K562 (cell line): ENCODE results near the gene CCSER2. TPM values are rescaled to one million over a fixed set of nuclear protein-coding genes. Genes with fewer than 3 reads are reported as not detected.

Experiments used
- ATAC-seq: fragments of 200-7000 bp; cut with Tn5 transposase; 3 replicates; pipeline ENCODE4 v1.9.1; 2020; ENCODE audit warnings: moderate library complexity
- BruUV-seq: library from RNA; stranded (reverse); fragments of 400-500 nt; replicated peaks from 2 replicates; lab custom pipeline; 2021; lab: Mats Ljungman, UMichigan
- CTCF ChIA-PET: fragments of 300-600 bp; formaldehyde crosslinking; extraction: SDS; loops from one replicate; lab custom pipeline; 2021; ENCODE audit warnings: low intra/inter-chr PET ratio; lab: Yijun Ruan, JAX
- POLR2A ChIA-PET: fragments of 300-600, 350-650 bp; sonication (Branson Sonifier 250); formaldehyde crosslinking; extraction: SDS; loops from one replicate; lab custom pipeline; 2021; ENCODE audit warnings: antibody characterized with exemption, inconsistent platforms; lab: Yijun Ruan, JAX
- DNase-seq, 4 experiments: peaks; one replicate each; pipeline versions ENCODE4 v3.0.0 to v3.0.0-alpha.2; 2011 to 2018; ENCODE audit warnings: low spot score in 3 of 4, mixed read lengths in 3 of 4; ENCODE audit errors: extremely low read depth in 1 of 4
- FAIRE-seq: peaks from 2 replicates; lab custom pipeline; 2011; peaks lifted over from hg19 to GRCh38; lab: Jason Lieb, UNC
- H2AFZ ChIP-seq: 2 replicates; pipeline ENCODE4 v1.6.0; 2011; ENCODE audit warnings: low read depth, low read length, control low read depth, inconsistent platforms
- H3K27ac ChIP-seq: fragments of 200-600 bp; 3 replicates; pipeline ENCODE4 v1.8.0; 2011; ENCODE audit warnings: low read depth, mild to moderate bottlenecking, control low read depth, inconsistent platforms, low read length, moderate library complexity, mixed read lengths; ENCODE audit errors: extremely low read depth
- H3K27me3 ChIP-seq, 2 experiments: fragments of 300-600 bp in 1 of 2; 2 replicates in 1 of 2; 3 replicates in 1 of 2; pipeline versions ENCODE4 v1.6.0 to v1.8.0; 2011; ENCODE audit warnings: inconsistent platforms in 2 of 2, low read length in 2 of 2, mild to moderate bottlenecking in 1 of 2, mixed read lengths in 1 of 2, moderate library complexity in 1 of 2; ENCODE audit not compliant: control insufficient read depth in 2 of 2, insufficient read depth in 2 of 2
- H3K36me3 ChIP-seq: fragments of 300-600 bp; 3 replicates; pipeline ENCODE4 v1.8.0; 2011; ENCODE audit warnings: mild to moderate bottlenecking, low read length, inconsistent platforms; ENCODE audit not compliant: control insufficient read depth, insufficient read depth
- H3K4me1 ChIP-seq, 2 experiments: fragments of 200-600 bp in 1 of 2; replicated peaks in 1 of 2; 2 replicates in 1 of 2; 3 replicates in 1 of 2; pipeline versions ENCODE4 v1.5.1 to v1.8.0; 2011; ENCODE audit warnings: inconsistent platforms in 2 of 2, low read length in 2 of 2, mild to moderate bottlenecking in 1 of 2, mixed read lengths in 1 of 2, moderate library complexity in 1 of 2; ENCODE audit not compliant: control insufficient read depth in 2 of 2, insufficient read depth in 2 of 2
- H3K4me2 ChIP-seq: 2 replicates; pipeline ENCODE4 v1.6.1; 2011; ENCODE audit warnings: low read length, control low read depth, inconsistent platforms, mixed read lengths; ENCODE audit not compliant: insufficient read depth
- H3K4me3 ChIP-seq: fragments of 200-600 bp; sonication (generic), shearing (Covaris generic); 2 replicates; pipeline ENCODE4 v1.5.1; 2016; ENCODE audit warnings: control low read depth, inconsistent platforms
- H3K79me2 ChIP-seq: fragments of 200-600 bp; 3 replicates; pipeline ENCODE4 v1.8.0; 2011; ENCODE audit warnings: low read length, inconsistent platforms; ENCODE audit not compliant: control insufficient read depth, insufficient read depth
- H3K9ac ChIP-seq, 2 experiments: 2 replicates each; pipeline versions ENCODE4 v1.6.0 to v1.6.1; 2011; ENCODE audit warnings: low read depth in 2 of 2, low read length in 2 of 2, control low read depth in 1 of 2, inconsistent platforms in 1 of 2, mild to moderate bottlenecking in 1 of 2, mixed read lengths in 1 of 2; ENCODE audit not compliant: insufficient read depth in 1 of 2
- H3K9me1 ChIP-seq: one replicate; pipeline ENCODE4 v1.6.0; 2011; ENCODE audit warnings: inconsistent platforms, mild to moderate bottlenecking, low read length, moderate library complexity; ENCODE audit not compliant: control insufficient read depth, insufficient read depth
- H3K9me3 ChIP-seq: replicated peaks from 2 replicates; pipeline ENCODE4 v1.5.1; 2011; ENCODE audit warnings: low read depth, low read length, inconsistent platforms; ENCODE audit not compliant: control insufficient read depth, insufficient read depth
- H4K20me1 ChIP-seq: replicated peaks from 2 replicates; pipeline ENCODE4 v1.6.1; 2011; ENCODE audit warnings: low read length, inconsistent platforms, mixed read lengths; ENCODE audit not compliant: control insufficient read depth, insufficient read depth
- CTCF ChIP-seq, 3 experiments: IDR thresholded peaks in 2 of 3; conservative IDR thresholded peaks in 1 of 3; 2 replicates each; pipeline ENCODE4 v1.5.1; 2011 to 2012; ENCODE audit warnings: low read length in 3 of 3, mild to moderate bottlenecking in 3 of 3, control low read depth in 2 of 3, improper control_type of control experiment in 1 of 3, inconsistent platforms in 1 of 3, low read depth in 1 of 3, mixed read lengths in 1 of 3, moderate library complexity in 1 of 3; ENCODE audit not compliant: insufficient read depth in 2 of 3
- DDX20 ChIP-seq: fragments of 450-650 bp; IDR thresholded peaks from 2 replicates; pipeline ENCODE4 v1.6.1; 2016; ENCODE audit warnings: missing genetic modification characterization, low read depth, mild to moderate bottlenecking, missing compliant biosample characterization, moderate library complexity
- DPF2 ChIP-seq: fragments of 450-650 bp; IDR thresholded peaks from 2 replicates; pipeline ENCODE4 v1.6.1; 2016
- FOXA1 ChIP-seq: fragments of 450-650 bp; IDR thresholded peaks from 2 replicates; pipeline ENCODE4 v1.6.1; 2016; ENCODE audit warnings: mild to moderate bottlenecking, borderline replicate concordance
- FOXA3 ChIP-seq, 2 experiments: fragments of 450-650 bp in 1 of 2; sonication (generic) in 1 of 2; formaldehyde crosslinking; IDR thresholded peaks in 1 of 2; conservative IDR thresholded peaks in 1 of 2; 2 replicates each; pipeline versions ENCODE4 v1.4.0 to v1.8.0; 2020 to 2022; ENCODE audit warnings: mild to moderate bottlenecking in 2 of 2, missing genetic modification reagents in 1 of 2
- KHSRP ChIP-seq: fragments of 450-650 bp; IDR thresholded peaks from 2 replicates; pipeline ENCODE4 v1.6.1; 2017
- MCM3 ChIP-seq: fragments of 450-650 bp; IDR thresholded peaks from 2 replicates; pipeline ENCODE4 v1.6.1; 2016
- MECOM ChIP-seq: fragments of 250-450 bp; sonication (Bioruptor Pico); IDR thresholded peaks from 2 replicates; pipeline ENCODE4 v1.8.0; 2022; ENCODE audit warnings: inconsistent platforms
- MYC ChIP-seq, 2 experiments: fragments of 250-450 bp in 1 of 2; sonication (Bioruptor Pico) in 1 of 2; IDR thresholded peaks; 2 replicates each; pipeline versions ENCODE4 v1.5.1 to v1.6.1; 2012 to 2021; ENCODE audit warnings: low read depth in 2 of 2, borderline replicate concordance in 1 of 2, improper control_type of control experiment in 1 of 2, low read length in 1 of 2, mild to moderate bottlenecking in 1 of 2, moderate library complexity in 1 of 2
- NEUROD1 ChIP-seq: fragments of 150-350 bp; IDR thresholded peaks from 2 replicates; pipeline ENCODE4 v1.6.1; 2014; ENCODE audit warnings: borderline replicate concordance, low read length, low read depth; ENCODE audit not compliant: partially characterized antibody
- PHTF2 ChIP-seq: fragments of 250-450 bp; sonication (Bioruptor Pico); IDR thresholded peaks from 2 replicates; pipeline ENCODE4 v1.5.0; 2021; ENCODE audit warnings: mild to moderate bottlenecking
- PPARD ChIP-seq: fragments of 250-450 bp; sonication (Bioruptor Pico); IDR thresholded peaks from 2 replicates; pipeline ENCODE4 v1.8.0; 2022; ENCODE audit warnings: inconsistent platforms, mild to moderate bottlenecking, moderate library complexity
- RBFOX2 ChIP-seq: fragments of 200-400 bp; formaldehyde crosslinking; IDR thresholded peaks from 2 replicates; pipeline ENCODE4 v1.6.1; 2017; ENCODE audit warnings: low read depth, mild to moderate bottlenecking, low read length, moderate library complexity
- RNF219 ChIP-seq: fragments of 250-450 bp; sonication (Bioruptor Pico); IDR thresholded peaks from 2 replicates; pipeline ENCODE4 v1.5.0; 2022; ENCODE audit warnings: mild to moderate bottlenecking
- SIN3B ChIP-seq: fragments of 450-650 bp; IDR thresholded peaks from 2 replicates; pipeline ENCODE4 v1.6.1; 2017; ENCODE audit warnings: low read depth, mild to moderate bottlenecking, moderate library complexity
- SMC3 ChIP-seq: conservative IDR thresholded peaks from 2 replicates; pipeline ENCODE4 v1.6.1; 2011; ENCODE audit warnings: low read depth, low read length, improper control_type of control experiment; ENCODE audit not compliant: insufficient read depth
- ZNF311 ChIP-seq: fragments of 250-450 bp; sonication (Bioruptor Pico); IDR thresholded peaks from 2 replicates; pipeline ENCODE4 v1.4.0; 2020; ENCODE audit warnings: mild to moderate bottlenecking, moderate library complexity
- ZNF764 ChIP-seq: fragments of 250-450 bp; sonication (Bioruptor Pico); IDR thresholded peaks from 2 replicates; pipeline ENCODE4 v1.4.0; 2020; ENCODE audit warnings: low read depth, mild to moderate bottlenecking, moderate library complexity
- WGBS: fragments of 100-300 bp; shearing (Covaris generic); methylation state at CpG from one replicate; pipeline ENCODE4 v1.1.6; 2016; ENCODE audit warnings: low coverage, mixed read lengths; ENCODE audit not compliant: insufficient coverage; ENCODE audit errors: missing lambda C conversion rate; 5-methylcytosine and 5-hydroxymethylcytosine counted together
- in situ Hi-C: fragments of 300-500 bp; cut with MboI; formaldehyde crosslinking; loops from 4 replicates; pipeline ENCODE4 v1.15.0; 2018; ENCODE audit warnings: inconsistent platforms, mixed read lengths
- intact Hi-C: fragments of 100-400 bp; cut with micrococcal nuclease; formaldehyde crosslinking; loops from 2 replicates; pipeline ENCODE4 v1.14.2; 2022
- polyA plus RNA-seq, 8 experiments: library from polyadenylated mRNA; depleted of rRNA in 4 of 8; stranded (reverse) in 5 of 8; unstranded in 3 of 8; fragments of >200 nt; fragmentation: Nextera tagmentation in 2 of 8; fragmentation: Illumina TruSeq in 1 of 8; extraction: Ambion mirVana in 2 of 8; extraction: Trizol in 1 of 8; gene quantifications; 2 replicates each; pipeline versions ENCODE4 v1.2.1 to v1.2.3, GENCODE V29; 2011 to 2014; ENCODE audit warnings: inconsistent platforms in 1 of 8, missing spikeins in 1 of 8
- total RNA-seq, 7 experiments: library from RNA; depleted of rRNA in 6 of 7; stranded (reverse); fragments of >200 nt in 6 of 7; fragmentation: Illumina TruSeq in 2 of 7; extraction: Trizol in 2 of 7; gene quantifications; 2 replicates each; pipeline versions ENCODE4 v1.2.1 to v1.2.3, GENCODE V29; 2011 to 2021; ENCODE audit warnings: low replicate concordance in 1 of 7

CCSER2 gene
- total and polyA plus RNA-seq, 9 of the 15 experiments (the other 6 are each of a cell fraction or from before 2014, with no cell fraction given): 2.7 to 15.1 (median 9.7) TPM

- peak; percentile 98 for ATAC-seq
- H3K27me3 ChIP-seq: no peaks in the 10 kb centered on the region
- H3K4me1 ChIP-seq: no peaks in the 10 kb centered on the region; a peak in 1 of 5 replicates
- ChIA-PET POLR2A (interaction anchor here (1.3 kb wide), 1 partner anchor 9 kb away, joined by 5 read pairs; no protein-coding TSS in a partner anchor), CTCF (interaction anchor here (0.8 to 3.3 kb wide), 4 partner anchors 55 to 110 kb away, joined by 3 to 24 read pairs (median 4); no protein-coding TSS in a partner anchor)
- H3K9me1 ChIP-seq: no peaks in the 10 kb centered on the region
- intact Hi-C loops: loop anchor here (1.0 kb wide), 2 partner anchors 107 to 166 kb away; no protein-coding TSS in a partner anchor
- WGBS: 40% methylated on average over 2 of the region's 2 CpGs
- H3K4me2 ChIP-seq: no peak overlapping the region
- BruUV-seq: no TSS peak
- peak; percentile 90 for FAIRE-seq
- no peaks in the 10 kb centered on the region; the same call in 2 of the 3 replicates for H3K36me3 ChIP-seq
- no peak overlapping the region for H3K4me3 ChIP-seq
- H2AFZ ChIP-seq: no peak overlapping the region
- peak; percentile 61 to 81 (median 65) for DNase-seq
- in situ Hi-C loops: no loop called here
- no peaks in the 10 kb centered on the region for H3K9me3 ChIP-seq
- H3K79me2 ChIP-seq: no peaks in the 10 kb centered on the region
- H3K27ac ChIP-seq: no peak overlapping the region
- no peaks in the 10 kb centered on the region for H4K20me1 ChIP-seq
- H3K9ac ChIP-seq: no peak overlapping the region
- no peak for TF ChIP-seq PHTF2 (CRISPR knock-in tag)
- TF ChIP-seq CTCF (IDR thresholded peaks at IDR 0.05 in 2 of 3, conservative IDR thresholded peaks at IDR 0.05 in 1 of 3; ENCODE audit: insufficient read depth in 2 of 3, low read depth in 1 of 3, low read length in 3 of 3): peak; percentile 81 to 89 (median 88)
- TF ChIP-seq SMC3: peak; percentile 70
- TF ChIP-seq FOXA1: no peak
- TF ChIP-seq PPARD (CRISPR knock-in tag): no peak
- no peak for TF ChIP-seq DPF2
- no peak for TF ChIP-seq MYC (IDR thresholded peaks at IDR 0.05; ENCODE audit: low read depth, low read length)
- no peak for TF ChIP-seq MYC (CRISPR knock-in tag; IDR thresholded peaks at IDR 0.05; ENCODE audit: borderline replicate concordance, low read depth)
- TF ChIP-seq KHSRP: no peak
- no peak for TF ChIP-seq MCM3
- no peak for TF ChIP-seq NEUROD1
- TF ChIP-seq FOXA3 (CRISPR knock-in tag; conservative IDR thresholded peaks at IDR 0.05 in 1 of 2, IDR thresholded peaks at IDR 0.05 in 1 of 2): peak; percentile 47 to 50; a peak in 3 of 4 replicates
- TF ChIP-seq SIN3B: no peak
- no peak for TF ChIP-seq DDX20 (tag)
- TF ChIP-seq RBFOX2: no peak
- TF ChIP-seq MECOM (CRISPR knock-in tag): no peak
- TF ChIP-seq RNF219 (CRISPR knock-in tag): no peak
- no peak for TF ChIP-seq ZNF764
- TF ChIP-seq ZNF311 (CRISPR knock-in tag): no peak
These were observed 101.6 kb downstream of the CCSER2 start for GRCh38 chr10:84429926-84430520.
